GM23248 (cell line): ENCODE data around the gene PMP22. TPM values are rescaled to one million over a fixed set of nuclear protein-coding genes. Genes with fewer than 3 reads are reported as not detected.

Experiments
- DNase-seq: peaks from one replicate; pipeline ENCODE4 v3.0.0-alpha.2; 2015
- H2AFZ ChIP-seq: fragments of 200-600 bp; sonication (generic); 2 replicates; pipeline ENCODE4 v1.6.1; 2016; ENCODE audit warnings: antibody characterized with exemption
- H3F3A ChIP-seq: fragments of 200-600 bp; sonication (generic); 2 replicates; pipeline ENCODE4 v1.6.1; 2016; ENCODE audit warnings: mild to moderate bottlenecking, antibody characterized with exemption, mixed run types; ENCODE audit not compliant: insufficient read depth
- H3K27ac ChIP-seq: fragments of 200-600 bp; sonication (generic); 2 replicates; pipeline ENCODE4 v1.5.1; 2016; ENCODE audit warnings: mild to moderate bottlenecking
- H3K27me3 ChIP-seq: fragments of 200-600 bp; sonication (generic); replicated peaks from 2 replicates; pipeline ENCODE4 v1.6.1; 2016; ENCODE audit warnings: mild to moderate bottlenecking; ENCODE audit not compliant: insufficient read depth
- H3K36me3 ChIP-seq: fragments of 200-600 bp; sonication (generic); 2 replicates; pipeline ENCODE4 v1.6.1; 2016; ENCODE audit warnings: low read depth, mild to moderate bottlenecking
- H3K4me1 ChIP-seq: fragments of 200-600 bp; sonication (generic); 2 replicates; pipeline ENCODE4 v1.6.1; 2016; ENCODE audit warnings: mild to moderate bottlenecking; ENCODE audit not compliant: insufficient read depth
- H3K4me2 ChIP-seq: fragments of 200-600 bp; sonication (generic); one replicate; pipeline ENCODE4 v1.6.1; 2016; ENCODE audit warnings: mild to moderate bottlenecking; ENCODE audit not compliant: unreplicated experiment
- H3K4me3 ChIP-seq: fragments of 200-600 bp; sonication (generic); 2 replicates; pipeline ENCODE4 v1.5.1; 2016; ENCODE audit warnings: mild to moderate bottlenecking
- H3K79me2 ChIP-seq: fragments of 200-600 bp; sonication (generic); 2 replicates; pipeline ENCODE4 v1.6.1; 2016; ENCODE audit warnings: mild to moderate bottlenecking; ENCODE audit not compliant: insufficient read depth
- H3K9ac ChIP-seq: fragments of 200-600 bp; sonication (generic); 2 replicates; pipeline ENCODE4 v1.6.1; 2016; ENCODE audit warnings: mild to moderate bottlenecking
- H3K9me2 ChIP-seq: fragments of 200-600 bp; sonication (generic); 2 replicates; pipeline ENCODE4 v1.6.1; 2016; ENCODE audit warnings: mixed run types, mild to moderate bottlenecking, moderate library complexity; ENCODE audit not compliant: insufficient read depth
- H3K9me3 ChIP-seq: fragments of 200-600 bp; sonication (generic); one replicate; pipeline ENCODE4 v1.6.1; 2017; ENCODE audit warnings: low read depth
- H4K20me1 ChIP-seq: fragments of 200-600 bp; sonication (generic); 2 replicates; pipeline ENCODE4 v1.6.0; 2016; ENCODE audit not compliant: insufficient read depth
- EZH2 ChIP-seq: fragments of 200-600 bp; sonication (generic); IDR thresholded peaks from 2 replicates; pipeline ENCODE4 v1.6.1; 2018; ENCODE audit warnings: antibody characterized with exemption, mild to moderate bottlenecking; ENCODE audit not compliant: insufficient read depth, poor library complexity, severe bottlenecking
- EZH2phosphoT487 ChIP-seq: fragments of 200-600 bp; sonication (generic); IDR thresholded peaks from 2 replicates; pipeline ENCODE4 v1.6.1; 2018; ENCODE audit warnings: antibody characterized with exemption, moderate library complexity, mild to moderate bottlenecking, low read depth; ENCODE audit not compliant: insufficient read depth
- WGBS, 2 experiments: methylation state at CpG; one replicate each; pipeline ENCODE4 v1.1.6; 2015 to 2017; ENCODE audit warnings: low lambda C conversion rate in 2 of 2, low coverage in 1 of 2; ENCODE audit errors: missing lambda C conversion rate in 2 of 2; 5-methylcytosine and 5-hydroxymethylcytosine counted together
- in situ Hi-C: fragments of 300-500 bp; cut with MboI; formaldehyde crosslinking; loops from 2 replicates; pipeline ENCODE4 v1.15.0; 2020
- polyA plus RNA-seq: library from polyadenylated mRNA; unstranded; fragments of >200 nt; fragmentation: Nextera tagmentation; extraction: Ambion mirVana; gene quantifications from 2 replicates; pipeline ENCODE4 v1.2.1, GENCODE V29; 2016
- total RNA-seq: library from RNA; depleted of rRNA; stranded (reverse); fragments of >200 nt; shearing (Covaris generic); gene quantifications from 2 replicates; pipeline ENCODE4 v1.2.3, GENCODE V29; 2014; rRNA removed

PMP22 gene
- total RNA-seq (45.0 and 67.2 TPM in 2 replicates), polyA plus RNA-seq (124 and 126 TPM in 2 replicates)

GRCh38 chr17:15265131-15265530, at the start of gene PMP22:
PMP22 (minus strand) TSS chr17:15265326; CDS start chr17:15260727, 4,599 bp downstream.
- Histone ChIP-seq H3K27me3 (peaks cover 7% of the 10 kb centered on the region; the same call in 1 of the 2 replicates), H3K4me3 (no peak within 1 kb of the TSS), H3K79me2 (peaks cover 12% of the 10 kb centered on the region; the same call in 1 of the 2 replicates), H3F3A (peaks cover 7% of the 10 kb centered on the region), H3K27ac (no peak within 1 kb of the TSS), H3K36me3 (no peaks in the 10 kb centered on the region), H3K9me2 (no peaks in the 10 kb centered on the region), H4K20me1 (no peaks in the 10 kb centered on the region), H2AFZ (no peak within 1 kb of the TSS), H3K4me2 (no peak within 1 kb of the TSS), H3K4me1 (peaks cover 5% of the 10 kb centered on the region), H3K9ac (no peak within 1 kb of the TSS), H3K9me3 (no peaks in the 10 kb centered on the region)
- no peak for TF ChIP-seq EZH2
- WGBS, 2 experiments: 22 to 35% methylated on average over 6 of the region's 6 CpGs
- in situ Hi-C loops: loop anchor here (5.0 to 10.0 kb wide), 3 partner anchors 110 to 172 kb away; no protein-coding TSS in a partner anchor
- peak; percentile 48 for DNase-seq

GRCh38 chr17:15311996-15312395, 46.9 kb upstream of the PMP22 start:
- in situ Hi-C loops: no loop called here
- no peaks in the 10 kb centered on the region for H3F3A ChIP-seq
- no peak for TF ChIP-seq EZH2
- no peak for TF ChIP-seq EZH2phosphoT487
- 44 to 48% methylated on average over 5 of the region's 5 CpGs for WGBS, 2 experiments
- H3K4me2 ChIP-seq: no peak overlapping the region
- H3K27ac ChIP-seq: no peak overlapping the region
- no peak for DNase-seq
- H3K27me3 ChIP-seq: no peaks in the 10 kb centered on the region; the same call in 1 of the 2 replicates
- no peaks in the 10 kb centered on the region for H3K79me2 ChIP-seq
- H3K4me1 ChIP-seq: peaks cover 2% of the 10 kb centered on the region
- H3K9ac ChIP-seq: no peak overlapping the region
- no peaks in the 10 kb centered on the region for H3K9me3 ChIP-seq
- no peak overlapping the region for H3K4me3 ChIP-seq
- no peaks in the 10 kb centered on the region for H4K20me1 ChIP-seq
- H2AFZ ChIP-seq: no peak overlapping the region
- no peaks in the 10 kb centered on the region for H3K36me3 ChIP-seq
- H3K9me2 ChIP-seq: no peaks in the 10 kb centered on the region

- H3K9ac ChIP-seq: no peak overlapping the region
- H3K36me3 ChIP-seq: no peaks in the 10 kb centered on the region
- no peak overlapping the region for H2AFZ ChIP-seq
- peaks cover 13% of the 10 kb centered on the region for H3K4me1 ChIP-seq
- H4K20me1 ChIP-seq: no peaks in the 10 kb centered on the region
- no peak for TF ChIP-seq EZH2phosphoT487
- TF ChIP-seq EZH2: no peak
- no peaks in the 10 kb centered on the region for H3K27me3 ChIP-seq
- peaks cover 9% of the 10 kb centered on the region; the same call in 1 of the 2 replicates for H3F3A ChIP-seq
- no peak for DNase-seq
- no peak overlapping the region for H3K4me3 ChIP-seq
- 52 to 55% methylated on average over 3 of the region's 3 CpGs for WGBS, 2 experiments
- no peak overlapping the region for H3K4me2 ChIP-seq
- H3K9me2 ChIP-seq: no peaks in the 10 kb centered on the region
- H3K9me3 ChIP-seq: no peaks in the 10 kb centered on the region
- in situ Hi-C loops: loop anchor here (10.0 kb wide), 1 partner anchor 65 kb away; no protein-coding TSS in a partner anchor
- no peak overlapping the region for H3K27ac ChIP-seq
- no peaks in the 10 kb centered on the region for H3K79me2 ChIP-seq
Observed at GRCh38 chr17:15309793-15310192, 44.7 kb upstream of the PMP22 start.

GRCh38 chr17:15309236-15309635, 44.1 kb upstream of the PMP22 start:
- peaks cover 9% of the 10 kb centered on the region; the same call in 1 of the 2 replicates for H3F3A ChIP-seq
- 46 to 47% methylated on average over 3 of the region's 3 CpGs for WGBS, 2 experiments
- in situ Hi-C loops: loop anchor here (10.0 kb wide), 1 partner anchor 64 kb away; no protein-coding TSS in a partner anchor

More at GRCh38 chr17:15309236-15309635, 44.1 kb upstream of the PMP22 start:
- Histone ChIP-seq H3K9me2 (no peaks in the 10 kb centered on the region), H3K36me3 (no peaks in the 10 kb centered on the region), H3K4me1 (peaks cover 13% of the 10 kb centered on the region), H3K9me3 (no peaks in the 10 kb centered on the region), H2AFZ (no peak overlapping the region), H4K20me1 (no peaks in the 10 kb centered on the region), H3K4me2 (no peak overlapping the region), H3K27ac (no peak overlapping the region), H3K27me3 (no peaks in the 10 kb centered on the region), H3K79me2 (no peaks in the 10 kb centered on the region), H3K9ac (no peak overlapping the region), H3K4me3 (no peak overlapping the region)
- TF ChIP-seq EZH2 (no peak), EZH2phosphoT487 (no peak)
- DNase-seq: no peak
